HG03039 (cell line): ENCODE results near the gene CDKN1C.

ENCODE experiments used
- ATAC-seq: cut with Tn5 transposase; IDR thresholded peaks from one replicate; pipeline ENCODE4 v1.9.1; 2021; ENCODE audit warnings: mild to moderate bottlenecking, moderate library complexity; ENCODE audit not compliant: unreplicated experiment

CDKN1C gene

GRCh38 chr11:2890466-2891294 is 5.1 kb upstream of the CDKN1C start:
- no peak for ATAC-seq

GRCh38 chr11:2889362-2890273 is 4.0 kb upstream of the CDKN1C start:
- ATAC-seq: no peak

- no peak for ATAC-seq
These were observed 2.8 kb upstream of the CDKN1C start for GRCh38 chr11:2888266-2888968.

- ATAC-seq: no peak
These were observed 2.1 kb upstream of the CDKN1C start for GRCh38 chr11:2887515-2888195.

GRCh38 chr11:2886936-2887335 is 1.4 kb upstream of the CDKN1C start:
- ATAC-seq: no peak

GRCh38 chr11:2886191-2886894 is 768 bp upstream of the CDKN1C start:
- ATAC-seq: peak; percentile 9

- no peak for ATAC-seq
These were observed 428 bp downstream of the CDKN1C start for GRCh38 chr11:2885017-2885677.

- ATAC-seq: no peak
These were observed 1.4 kb downstream of the CDKN1C start for GRCh38 chr11:2883979-2884815.

- no peak for ATAC-seq
These were observed 2.0 kb downstream of the CDKN1C start for GRCh38 chr11:2883640-2883978.

- ATAC-seq: no peak
These were observed 3.0 kb downstream of the CDKN1C start for GRCh38 chr11:2882396-2883110.

- no peak for ATAC-seq
These were observed 3.6 kb downstream of the CDKN1C start for GRCh38 chr11:2881981-2882375.

GRCh38 chr11:2881076-2881980 is 4.2 kb downstream of the CDKN1C start:
- ATAC-seq: no peak

GRCh38 chr11:2880646-2881045 is 4.9 kb downstream of the CDKN1C start:
- ATAC-seq: no peak

GRCh38 chr11:2878782-2879181 is 6.8 kb downstream of the CDKN1C start:
- ATAC-seq: no peak

- no peak for ATAC-seq
These were observed 8.1 kb downstream of the CDKN1C start for GRCh38 chr11:2877474-2877873.

GRCh38 chr11:2874963-2875362 is 10.6 kb downstream of the CDKN1C start:
- no peak for ATAC-seq
